ENCODE results near the gene KRT86. TPM values are rescaled to one million over a fixed set of nuclear protein-coding genes. Genes with fewer than 3 reads are reported as not detected.
"Not testable (repeated sequence)": the region's sequence is repeated elsewhere in the genome, so short reads cannot be mapped to it uniquely, and the experiment has no call there.

Gene KRT86
- total RNA-seq, 1 donor from 2014 or later = under 0.01 TPM

- no peak for DNase-seq (ENCODE audit: low read depth in 2 of 2)
Measured at GRCh38 chr12:52238916-52239646, 35.4 kb upstream of the KRT86 start.

GRCh38 chr12:52239767-52240166 is 34.7 kb upstream of the KRT86 start:
- DNase-seq (ENCODE audit: low read depth in 2 of 2) = no peak

GRCh38 chr12:52240247-52240646 is 34.2 kb upstream of the KRT86 start:
- not testable (repeated sequence) for DNase-seq (ENCODE audit: low read depth in 2 of 2)

- peak in 1 of 2 donors; percentile 28 for DNase-seq (ENCODE audit: low read depth in 2 of 2)
Measured at GRCh38 chr12:52241205-52241842, 33.1 kb upstream of the KRT86 start.

- DNase-seq (ENCODE audit: low read depth in 2 of 2) = no peak
Measured at GRCh38 chr12:52242442-52243258, 31.8 kb upstream of the KRT86 start.

GRCh38 chr12:52243259-52243855 is 31.1 kb upstream of the KRT86 start:
- DNase-seq (ENCODE audit: low read depth in 2 of 2) = peak in 1 of 2 donors; percentile 58

GRCh38 chr12:52243856-52244614 is 30.4 kb upstream of the KRT86 start:
- DNase-seq (ENCODE audit: low read depth in 2 of 2) = peak; percentile 71 to 92

GRCh38 chr12:52244615-52244994 is 29.8 kb upstream of the KRT86 start:
- DNase-seq (ENCODE audit: low read depth in 2 of 2) = no peak

GRCh38 chr12:52245259-52245961 is 29.0 kb upstream of the KRT86 start:
- DNase-seq (ENCODE audit: low read depth in 2 of 2) = no peak

GRCh38 chr12:52245962-52246569 is 28.4 kb upstream of the KRT86 start:
- no peak for DNase-seq (ENCODE audit: low read depth in 2 of 2)

GRCh38 chr12:52246720-52247621 is 27.5 kb upstream of the KRT86 start:
- no peak for DNase-seq (ENCODE audit: low read depth in 2 of 2)

- DNase-seq (ENCODE audit: low read depth in 2 of 2) = no peak
Measured at GRCh38 chr12:52247622-52248540, 26.6 kb upstream of the KRT86 start.

- DNase-seq (ENCODE audit: low read depth in 2 of 2) = no peak
Measured at GRCh38 chr12:52248541-52249461, 25.6 kb upstream of the KRT86 start.

- no peak for DNase-seq (ENCODE audit: low read depth in 2 of 2)
Measured at GRCh38 chr12:52249511-52250047, 24.9 kb upstream of the KRT86 start.

- no peak for DNase-seq (ENCODE audit: low read depth in 2 of 2)
Measured at GRCh38 chr12:52250048-52250990, 24.1 kb upstream of the KRT86 start.

Measured in dermis microvascular lymphatic vessel endothelial cell (primary cell).